ENCODE results near the gene TRIO. TPM values are rescaled to one million over a fixed set of nuclear protein-coding genes. Genes with fewer than 3 reads are reported as not detected.

Gene TRIO
- total RNA-seq, 1 experiment from 2014 or later: 88.8 TPM

DNA sequence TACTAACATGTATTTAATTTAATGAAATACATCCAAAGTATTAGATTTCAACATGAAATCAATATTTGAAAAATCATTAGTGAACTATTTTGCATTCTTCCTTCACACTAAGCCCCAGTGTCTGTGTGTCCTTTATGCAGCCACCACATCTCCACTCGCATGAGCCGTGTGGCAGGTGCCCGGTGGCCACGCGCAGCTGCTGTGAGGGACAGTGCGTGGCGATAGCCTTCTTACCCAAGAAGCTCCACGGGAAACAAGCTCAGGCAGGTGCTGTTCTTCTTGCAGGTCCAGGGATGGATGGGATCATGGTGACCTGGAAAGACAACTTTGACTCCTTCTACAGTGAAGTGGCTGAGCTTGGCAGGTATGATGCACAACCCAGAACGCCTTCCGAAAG lies 359.1 kb downstream of the TRIO start:
- H3K27me3 Mint-ChIP-seq (ENCODE audit: low read depth): no peaks in the 10 kb centered on the region
- no peak for TF ChIP-seq NR2C2 (CRISPR knock-in tag; IDR thresholded peaks at IDR 0.05)
- TF ChIP-seq, protein P1, sequence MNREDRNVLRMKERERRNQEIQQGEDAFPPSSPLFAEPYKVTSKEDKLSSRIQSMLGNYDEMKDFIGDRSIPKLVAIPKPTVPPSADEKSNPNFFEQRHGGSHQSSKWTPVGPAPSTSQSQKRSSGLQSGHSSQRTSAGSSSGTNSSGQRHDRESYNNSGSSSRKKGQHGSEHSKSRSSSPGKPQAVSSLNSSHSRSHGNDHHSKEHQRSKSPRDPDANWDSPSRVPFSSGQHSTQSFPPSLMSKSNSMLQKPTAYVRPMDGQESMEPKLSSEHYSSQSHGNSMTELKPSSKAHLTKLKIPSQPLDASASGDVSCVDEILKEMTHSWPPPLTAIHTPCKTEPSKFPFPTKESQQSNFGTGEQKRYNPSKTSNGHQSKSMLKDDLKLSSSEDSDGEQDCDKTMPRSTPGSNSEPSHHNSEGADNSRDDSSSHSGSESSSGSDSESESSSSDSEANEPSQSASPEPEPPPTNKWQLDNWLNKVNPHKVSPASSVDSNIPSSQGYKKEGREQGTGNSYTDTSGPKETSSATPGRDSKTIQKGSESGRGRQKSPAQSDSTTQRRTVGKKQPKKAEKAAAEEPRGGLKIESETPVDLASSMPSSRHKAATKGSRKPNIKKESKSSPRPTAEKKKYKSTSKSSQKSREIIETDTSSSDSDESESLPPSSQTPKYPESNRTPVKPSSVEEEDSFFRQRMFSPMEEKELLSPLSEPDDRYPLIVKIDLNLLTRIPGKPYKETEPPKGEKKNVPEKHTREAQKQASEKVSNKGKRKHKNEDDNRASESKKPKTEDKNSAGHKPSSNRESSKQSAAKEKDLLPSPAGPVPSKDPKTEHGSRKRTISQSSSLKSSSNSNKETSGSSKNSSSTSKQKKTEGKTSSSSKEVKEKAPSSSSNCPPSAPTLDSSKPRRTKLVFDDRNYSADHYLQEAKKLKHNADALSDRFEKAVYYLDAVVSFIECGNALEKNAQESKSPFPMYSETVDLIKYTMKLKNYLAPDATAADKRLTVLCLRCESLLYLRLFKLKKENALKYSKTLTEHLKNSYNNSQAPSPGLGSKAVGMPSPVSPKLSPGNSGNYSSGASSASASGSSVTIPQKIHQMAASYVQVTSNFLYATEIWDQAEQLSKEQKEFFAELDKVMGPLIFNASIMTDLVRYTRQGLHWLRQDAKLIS (CRISPR knock-in tag; IDR thresholded peaks at IDR 0.05; ENCODE audit: borderline replicate concordance): no peak
- TF ChIP-seq, protein P2, sequence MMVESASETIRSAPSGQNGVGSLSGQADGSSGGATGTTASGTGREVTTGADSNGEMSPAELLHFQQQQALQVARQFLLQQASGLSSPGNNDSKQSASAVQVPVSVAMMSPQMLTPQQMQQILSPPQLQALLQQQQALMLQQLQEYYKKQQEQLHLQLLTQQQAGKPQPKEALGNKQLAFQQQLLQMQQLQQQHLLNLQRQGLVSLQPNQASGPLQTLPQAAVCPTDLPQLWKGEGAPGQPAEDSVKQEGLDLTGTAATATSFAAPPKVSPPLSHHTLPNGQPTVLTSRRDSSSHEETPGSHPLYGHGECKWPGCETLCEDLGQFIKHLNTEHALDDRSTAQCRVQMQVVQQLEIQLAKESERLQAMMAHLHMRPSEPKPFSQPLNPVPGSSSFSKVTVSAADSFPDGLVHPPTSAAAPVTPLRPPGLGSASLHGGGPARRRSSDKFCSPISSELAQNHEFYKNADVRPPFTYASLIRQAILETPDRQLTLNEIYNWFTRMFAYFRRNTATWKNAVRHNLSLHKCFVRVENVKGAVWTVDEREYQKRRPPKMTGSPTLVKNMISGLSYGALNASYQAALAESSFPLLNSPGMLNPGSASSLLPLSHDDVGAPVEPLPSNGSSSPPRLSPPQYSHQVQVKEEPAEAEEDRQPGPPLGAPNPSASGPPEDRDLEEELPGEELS (CRISPR knock-in tag; IDR thresholded peaks at IDR 0.05): no peak
- TF ChIP-seq SMAD3 (CRISPR knock-in tag; IDR thresholded peaks at IDR 0.05; ENCODE audit: borderline replicate concordance): no peak
- TF ChIP-seq, protein P3, sequence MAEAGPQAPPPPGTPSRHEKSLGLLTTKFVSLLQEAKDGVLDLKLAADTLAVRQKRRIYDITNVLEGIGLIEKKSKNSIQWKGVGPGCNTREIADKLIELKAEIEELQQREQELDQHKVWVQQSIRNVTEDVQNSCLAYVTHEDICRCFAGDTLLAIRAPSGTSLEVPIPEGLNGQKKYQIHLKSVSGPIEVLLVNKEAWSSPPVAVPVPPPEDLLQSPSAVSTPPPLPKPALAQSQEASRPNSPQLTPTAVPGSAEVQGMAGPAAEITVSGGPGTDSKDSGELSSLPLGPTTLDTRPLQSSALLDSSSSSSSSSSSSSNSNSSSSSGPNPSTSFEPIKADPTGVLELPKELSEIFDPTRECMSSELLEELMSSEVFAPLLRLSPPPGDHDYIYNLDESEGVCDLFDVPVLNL (CRISPR knock-in tag; IDR thresholded peaks at IDR 0.05; ENCODE audit: borderline replicate concordance, low read depth): no peak
- TF ChIP-seq, protein P4, sequence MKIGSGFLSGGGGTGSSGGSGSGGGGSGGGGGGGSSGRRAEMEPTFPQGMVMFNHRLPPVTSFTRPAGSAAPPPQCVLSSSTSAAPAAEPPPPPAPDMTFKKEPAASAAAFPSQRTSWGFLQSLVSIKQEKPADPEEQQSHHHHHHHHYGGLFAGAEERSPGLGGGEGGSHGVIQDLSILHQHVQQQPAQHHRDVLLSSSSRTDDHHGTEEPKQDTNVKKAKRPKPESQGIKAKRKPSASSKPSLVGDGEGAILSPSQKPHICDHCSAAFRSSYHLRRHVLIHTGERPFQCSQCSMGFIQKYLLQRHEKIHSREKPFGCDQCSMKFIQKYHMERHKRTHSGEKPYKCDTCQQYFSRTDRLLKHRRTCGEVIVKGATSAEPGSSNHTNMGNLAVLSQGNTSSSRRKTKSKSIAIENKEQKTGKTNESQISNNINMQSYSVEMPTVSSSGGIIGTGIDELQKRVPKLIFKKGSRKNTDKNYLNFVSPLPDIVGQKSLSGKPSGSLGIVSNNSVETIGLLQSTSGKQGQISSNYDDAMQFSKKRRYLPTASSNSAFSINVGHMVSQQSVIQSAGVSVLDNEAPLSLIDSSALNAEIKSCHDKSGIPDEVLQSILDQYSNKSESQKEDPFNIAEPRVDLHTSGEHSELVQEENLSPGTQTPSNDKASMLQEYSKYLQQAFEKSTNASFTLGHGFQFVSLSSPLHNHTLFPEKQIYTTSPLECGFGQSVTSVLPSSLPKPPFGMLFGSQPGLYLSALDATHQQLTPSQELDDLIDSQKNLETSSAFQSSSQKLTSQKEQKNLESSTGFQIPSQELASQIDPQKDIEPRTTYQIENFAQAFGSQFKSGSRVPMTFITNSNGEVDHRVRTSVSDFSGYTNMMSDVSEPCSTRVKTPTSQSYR (CRISPR knock-in tag; IDR thresholded peaks at IDR 0.05): no peak
- TF ChIP-seq CREM (CRISPR knock-in tag; IDR thresholded peaks at IDR 0.05): no peak
- CTCF ChIA-PET: no interaction called here
- DNase-seq (ENCODE audit: low spot score): no peak
- H3K9me3 Mint-ChIP-seq: no peaks in the 10 kb centered on the region
- no peaks in the 10 kb centered on the region for H3K4me1 Mint-ChIP-seq
- no peak overlapping the region for H3K27ac Mint-ChIP-seq
- H3K36me3 Mint-ChIP-seq: peaks cover 22% of the 10 kb centered on the region
- ATAC-seq: no peak
- POLR2A ChIA-PET: no interaction called here
- H3K4me3 Mint-ChIP-seq: no peak overlapping the region

DNA sequence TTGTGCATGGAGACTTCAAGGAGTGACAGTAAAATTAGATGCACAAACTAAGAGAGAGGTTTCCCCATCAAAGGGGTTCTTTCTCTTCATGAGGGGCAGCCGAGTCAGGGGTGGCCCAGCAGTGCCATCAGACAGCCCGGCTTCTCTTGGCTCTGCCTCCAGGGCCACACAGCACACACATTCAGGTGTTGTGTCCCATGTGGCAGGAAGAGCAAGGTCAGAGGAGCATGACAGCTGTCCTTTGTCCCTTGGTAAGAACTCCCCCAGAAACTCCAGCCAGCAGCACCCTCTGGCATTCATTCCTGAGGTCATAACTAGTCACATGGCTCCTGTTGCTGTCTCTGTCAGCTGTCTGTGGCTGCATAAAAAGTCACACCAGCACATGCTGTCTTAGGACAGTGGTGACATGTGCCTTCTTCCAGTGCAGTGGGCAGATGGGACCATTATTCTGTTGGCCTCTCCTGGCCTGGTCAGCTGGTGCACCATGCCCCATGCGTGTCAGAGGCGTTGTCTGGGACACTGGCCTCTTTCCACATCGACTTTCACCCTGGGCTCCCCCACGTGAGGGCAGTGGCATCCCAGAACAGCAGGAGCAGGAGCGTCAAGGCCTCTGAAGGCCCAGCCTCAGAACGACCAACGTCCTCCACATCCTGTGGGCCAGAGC lies 360.0 kb downstream of the TRIO start:
- no peak for ATAC-seq
- H3K4me1 Mint-ChIP-seq: no peaks in the 10 kb centered on the region
- no peaks in the 10 kb centered on the region for H3K9me3 Mint-ChIP-seq
- TF ChIP-seq, protein P2 (CRISPR knock-in tag; IDR thresholded peaks at IDR 0.05): no peak
- TF ChIP-seq NR3C1 (CRISPR knock-in tag; conservative IDR thresholded peaks at IDR 0.05; ENCODE audit: low read depth) (no peak), ESRRA (CRISPR knock-in tag; IDR thresholded peaks at IDR 0.05; ENCODE audit: borderline replicate concordance) (no peak), TP53 (CRISPR knock-in tag; IDR thresholded peaks at IDR 0.05) (no peak), ZNF263 (CRISPR knock-in tag; IDR thresholded peaks at IDR 0.05; ENCODE audit: low read depth) (no peak), HMGA2 (CRISPR knock-in tag; IDR thresholded peaks at IDR 0.05) (no peak), JAZF1 (CRISPR knock-in tag; IDR thresholded peaks at IDR 0.05) (no peak), NFYB (CRISPR knock-in tag; conservative IDR thresholded peaks at IDR 0.05; ENCODE audit: low read depth) (no peak)
- TF ChIP-seq, protein P5, sequence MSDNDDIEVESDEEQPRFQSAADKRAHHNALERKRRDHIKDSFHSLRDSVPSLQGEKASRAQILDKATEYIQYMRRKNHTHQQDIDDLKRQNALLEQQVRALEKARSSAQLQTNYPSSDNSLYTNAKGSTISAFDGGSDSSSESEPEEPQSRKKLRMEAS (CRISPR knock-in tag; IDR thresholded peaks at IDR 0.05): no peak
- TF ChIP-seq, protein P6, sequence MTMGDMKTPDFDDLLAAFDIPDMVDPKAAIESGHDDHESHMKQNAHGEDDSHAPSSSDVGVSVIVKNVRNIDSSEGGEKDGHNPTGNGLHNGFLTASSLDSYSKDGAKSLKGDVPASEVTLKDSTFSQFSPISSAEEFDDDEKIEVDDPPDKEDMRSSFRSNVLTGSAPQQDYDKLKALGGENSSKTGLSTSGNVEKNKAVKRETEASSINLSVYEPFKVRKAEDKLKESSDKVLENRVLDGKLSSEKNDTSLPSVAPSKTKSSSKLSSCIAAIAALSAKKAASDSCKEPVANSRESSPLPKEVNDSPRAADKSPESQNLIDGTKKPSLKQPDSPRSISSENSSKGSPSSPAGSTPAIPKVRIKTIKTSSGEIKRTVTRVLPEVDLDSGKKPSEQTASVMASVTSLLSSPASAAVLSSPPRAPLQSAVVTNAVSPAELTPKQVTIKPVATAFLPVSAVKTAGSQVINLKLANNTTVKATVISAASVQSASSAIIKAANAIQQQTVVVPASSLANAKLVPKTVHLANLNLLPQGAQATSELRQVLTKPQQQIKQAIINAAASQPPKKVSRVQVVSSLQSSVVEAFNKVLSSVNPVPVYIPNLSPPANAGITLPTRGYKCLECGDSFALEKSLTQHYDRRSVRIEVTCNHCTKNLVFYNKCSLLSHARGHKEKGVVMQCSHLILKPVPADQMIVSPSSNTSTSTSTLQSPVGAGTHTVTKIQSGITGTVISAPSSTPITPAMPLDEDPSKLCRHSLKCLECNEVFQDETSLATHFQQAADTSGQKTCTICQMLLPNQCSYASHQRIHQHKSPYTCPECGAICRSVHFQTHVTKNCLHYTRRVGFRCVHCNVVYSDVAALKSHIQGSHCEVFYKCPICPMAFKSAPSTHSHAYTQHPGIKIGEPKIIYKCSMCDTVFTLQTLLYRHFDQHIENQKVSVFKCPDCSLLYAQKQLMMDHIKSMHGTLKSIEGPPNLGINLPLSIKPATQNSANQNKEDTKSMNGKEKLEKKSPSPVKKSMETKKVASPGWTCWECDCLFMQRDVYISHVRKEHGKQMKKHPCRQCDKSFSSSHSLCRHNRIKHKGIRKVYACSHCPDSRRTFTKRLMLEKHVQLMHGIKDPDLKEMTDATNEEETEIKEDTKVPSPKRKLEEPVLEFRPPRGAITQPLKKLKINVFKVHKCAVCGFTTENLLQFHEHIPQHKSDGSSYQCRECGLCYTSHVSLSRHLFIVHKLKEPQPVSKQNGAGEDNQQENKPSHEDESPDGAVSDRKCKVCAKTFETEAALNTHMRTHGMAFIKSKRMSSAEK (CRISPR knock-in tag; IDR thresholded peaks at IDR 0.05; ENCODE audit: borderline replicate concordance): no peak
- no peak overlapping the region for H3K27ac Mint-ChIP-seq
- no peak overlapping the region for H3K4me3 Mint-ChIP-seq
- peaks cover 22% of the 10 kb centered on the region for H3K36me3 Mint-ChIP-seq
- ChIA-PET CTCF (no interaction called here), POLR2A (no interaction called here)
- DNase-seq (ENCODE audit: low spot score): no peak
- no peaks in the 10 kb centered on the region for H3K27me3 Mint-ChIP-seq (ENCODE audit: low read depth)
